GM23338 (cell line): ENCODE results near the gene TSPAN1. TPM values are rescaled to one million over a fixed set of nuclear protein-coding genes. Genes with fewer than 3 reads are reported as not detected.
"Not testable (repeated sequence)": the region's sequence is repeated elsewhere in the genome, so short reads cannot be mapped to it uniquely, and the experiment has no call there.

Experiments used
- ATAC-seq: fragments of 200-7000 bp; cut with Tn5 transposase; 3 replicates; pipeline ENCODE4 v1.9.1; 2020
- DNase-seq: peaks from one replicate; pipeline ENCODE4 v3.0.0-alpha.2; 2015; ENCODE audit warnings: low spot score
- H2AFZ ChIP-seq: fragments of 200-600 bp; sonication (generic); 2 replicates; pipeline ENCODE4 v1.8.0; 2016; ENCODE audit warnings: antibody characterized with exemption, mild to moderate bottlenecking, moderate library complexity
- H3F3A ChIP-seq: fragments of 200-600 bp; sonication (generic); replicated peaks from 2 replicates; pipeline ENCODE4 v1.8.0; 2017; ENCODE audit warnings: antibody characterized with exemption, mixed run types, low read depth
- H3K27ac ChIP-seq: fragments of 200-600 bp; sonication (generic); 2 replicates; pipeline ENCODE4 v1.6.1; 2016; ENCODE audit warnings: low read depth
- H3K27me3 ChIP-seq: fragments of 200-600 bp; sonication (generic); 2 replicates; pipeline ENCODE4 v1.8.0; 2016; ENCODE audit warnings: mild to moderate bottlenecking, mixed run types, moderate library complexity; ENCODE audit not compliant: insufficient read depth
- H3K36me3 ChIP-seq: fragments of 200-600 bp; sonication (generic); 2 replicates; pipeline ENCODE4 v1.8.0; 2016; ENCODE audit warnings: mild to moderate bottlenecking; ENCODE audit not compliant: insufficient read depth
- H3K4me1 ChIP-seq: fragments of 200-600 bp; sonication (generic); 2 replicates; pipeline ENCODE4 v1.8.0; 2016; ENCODE audit warnings: mild to moderate bottlenecking, moderate library complexity; ENCODE audit not compliant: insufficient read depth
- H3K4me2 ChIP-seq: fragments of 200-600 bp; sonication (generic); 2 replicates; pipeline ENCODE4 v1.7.1; 2017; ENCODE audit warnings: mixed run types
- H3K4me3 ChIP-seq: fragments of 200-600 bp; sonication (generic); 2 replicates; pipeline ENCODE4 v1.6.1; 2016; ENCODE audit warnings: mixed run types
- H3K79me2 ChIP-seq: fragments of 200-600 bp; sonication (generic); replicated peaks from 2 replicates; pipeline ENCODE4 v1.8.0; 2017; ENCODE audit warnings: mild to moderate bottlenecking; ENCODE audit not compliant: insufficient read depth
- H3K9me2 ChIP-seq: fragments of 200-600 bp; sonication (generic); 2 replicates; pipeline ENCODE4 v1.8.0; 2017; ENCODE audit not compliant: insufficient read depth
- H4K20me1 ChIP-seq: fragments of 200-600 bp; sonication (generic); replicated peaks from 2 replicates; pipeline ENCODE4 v1.8.0; 2017; ENCODE audit warnings: mild to moderate bottlenecking; ENCODE audit not compliant: insufficient read depth
- H3K27ac Mint-ChIP-seq: 2 replicates; pipeline ENCODE4 v1.8.0; 2020; ENCODE audit warnings: inconsistent platforms, mild to moderate bottlenecking, moderate library complexity, mixed read lengths
- H3K27me3 Mint-ChIP-seq: 3 replicates; pipeline ENCODE4 v1.8.0; 2022; ENCODE audit warnings: low read depth, mild to moderate bottlenecking, moderate library complexity, mixed read lengths, inconsistent platforms; ENCODE audit not compliant: insufficient read depth, poor library complexity
- H3K36me3 Mint-ChIP-seq: 3 replicates; pipeline ENCODE4 v1.8.0; 2021; ENCODE audit warnings: low read depth, mild to moderate bottlenecking, inconsistent platforms, moderate library complexity, mixed read lengths
- H3K4me1 Mint-ChIP-seq: 3 replicates; pipeline ENCODE4 v1.8.0; 2020; ENCODE audit warnings: mild to moderate bottlenecking, inconsistent platforms, mixed read lengths
- H3K4me3 Mint-ChIP-seq: 3 replicates; pipeline ENCODE4 v1.8.0; 2021; ENCODE audit warnings: moderate library complexity, mild to moderate bottlenecking, inconsistent platforms, mixed read lengths
- H3K9me3 Mint-ChIP-seq: 3 replicates; pipeline ENCODE4 v1.8.0; 2020; ENCODE audit warnings: moderate library complexity, mild to moderate bottlenecking, inconsistent platforms, mixed read lengths
- ETS1 ChIP-seq: IDR thresholded peaks from 2 replicates; pipeline ENCODE4 v1.6.1; 2016; ENCODE audit warnings: antibody characterized with exemption
- EZH2phosphoT487 ChIP-seq: fragments of 200-600 bp; sonication (generic); IDR thresholded peaks from one replicate; pipeline ENCODE4 v1.8.1; 2018; ENCODE audit warnings: antibody characterized with exemption; ENCODE audit not compliant: unreplicated experiment
- POLR2AphosphoS5 ChIP-seq: IDR thresholded peaks from 2 replicates; pipeline ENCODE4 v1.6.1; 2016; ENCODE audit warnings: antibody characterized with exemption, low read depth
- STAT1 ChIP-seq: IDR thresholded peaks from one replicate; pipeline ENCODE4 v1.6.1; 2016; ENCODE audit warnings: antibody characterized with exemption; ENCODE audit not compliant: unreplicated experiment
- polyA plus RNA-seq: library from polyadenylated mRNA; unstranded; fragments of >200 nt; fragmentation: Nextera tagmentation; extraction: Ambion mirVana; gene quantifications from 2 replicates; pipeline ENCODE4 v1.2.1, GENCODE V29; 2016
- small RNA-seq: library from RNA; depleted of rRNA; stranded (forward); fragments of <200 nt; gene quantifications from one replicate; pipeline ENCODE3, GENCODE V24; 2014; ENCODE audit warnings: low replicate concordance
- total RNA-seq: library from RNA; depleted of rRNA; stranded (reverse); fragments of >200 nt; shearing (Covaris generic); gene quantifications from 2 replicates; pipeline ENCODE4 v1.2.3, GENCODE V29; 2014; rRNA removed
- TF ChIP-seq, protein P1 (sequence below): IDR thresholded peaks from one replicate; pipeline ENCODE4 v1.6.1; 2018; ENCODE audit warnings: antibody characterized with exemption; ENCODE audit not compliant: unreplicated experiment

Gene TSPAN1
- total and polyA plus RNA-seq, 2 experiments from 2014 or later, result not detected

- TF ChIP-seq STAT1, result no peak
- no peak for TF ChIP-seq ETS1
- TF ChIP-seq, protein P1, sequence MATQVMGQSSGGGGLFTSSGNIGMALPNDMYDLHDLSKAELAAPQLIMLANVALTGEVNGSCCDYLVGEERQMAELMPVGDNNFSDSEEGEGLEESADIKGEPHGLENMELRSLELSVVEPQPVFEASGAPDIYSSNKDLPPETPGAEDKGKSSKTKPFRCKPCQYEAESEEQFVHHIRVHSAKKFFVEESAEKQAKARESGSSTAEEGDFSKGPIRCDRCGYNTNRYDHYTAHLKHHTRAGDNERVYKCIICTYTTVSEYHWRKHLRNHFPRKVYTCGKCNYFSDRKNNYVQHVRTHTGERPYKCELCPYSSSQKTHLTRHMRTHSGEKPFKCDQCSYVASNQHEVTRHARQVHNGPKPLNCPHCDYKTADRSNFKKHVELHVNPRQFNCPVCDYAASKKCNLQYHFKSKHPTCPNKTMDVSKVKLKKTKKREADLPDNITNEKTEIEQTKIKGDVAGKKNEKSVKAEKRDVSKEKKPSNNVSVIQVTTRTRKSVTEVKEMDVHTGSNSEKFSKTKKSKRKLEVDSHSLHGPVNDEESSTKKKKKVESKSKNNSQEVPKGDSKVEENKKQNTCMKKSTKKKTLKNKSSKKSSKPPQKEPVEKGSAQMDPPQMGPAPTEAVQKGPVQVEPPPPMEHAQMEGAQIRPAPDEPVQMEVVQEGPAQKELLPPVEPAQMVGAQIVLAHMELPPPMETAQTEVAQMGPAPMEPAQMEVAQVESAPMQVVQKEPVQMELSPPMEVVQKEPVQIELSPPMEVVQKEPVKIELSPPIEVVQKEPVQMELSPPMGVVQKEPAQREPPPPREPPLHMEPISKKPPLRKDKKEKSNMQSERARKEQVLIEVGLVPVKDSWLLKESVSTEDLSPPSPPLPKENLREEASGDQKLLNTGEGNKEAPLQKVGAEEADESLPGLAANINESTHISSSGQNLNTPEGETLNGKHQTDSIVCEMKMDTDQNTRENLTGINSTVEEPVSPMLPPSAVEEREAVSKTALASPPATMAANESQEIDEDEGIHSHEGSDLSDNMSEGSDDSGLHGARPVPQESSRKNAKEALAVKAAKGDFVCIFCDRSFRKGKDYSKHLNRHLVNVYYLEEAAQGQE, result no peak
- no peak for TF ChIP-seq POLR2AphosphoS5
- no peak for TF ChIP-seq EZH2phosphoT487
Observed at GRCh38 chr1:46224966-46225365, 50.1 kb downstream of the TSPAN1 start (continued).

DNA sequence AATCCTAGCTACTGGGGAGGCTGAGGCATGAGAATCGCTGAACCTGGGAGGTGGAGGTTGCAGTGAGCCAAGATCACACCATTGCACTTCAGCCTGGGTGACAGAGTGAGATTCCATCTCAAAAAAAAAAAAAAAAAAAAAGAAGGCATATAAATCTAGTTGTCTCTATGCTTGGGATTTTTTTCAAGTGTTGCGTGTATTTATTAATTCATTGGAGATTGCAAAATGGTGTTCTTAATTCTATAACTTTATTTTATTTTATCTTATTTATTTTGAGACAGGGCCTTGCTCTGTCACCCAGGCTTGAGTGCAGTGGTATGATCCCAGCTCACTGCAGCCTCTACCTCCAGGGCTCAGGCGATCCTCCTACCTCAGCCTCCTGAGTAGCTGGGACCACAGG lies 56.3 kb downstream of the TSPAN1 start:
- H3K9me3 Mint-ChIP-seq, H2AFZ ChIP-seq, H3K36me3 ChIP-seq, H3K9me2 ChIP-seq, H3K27ac Mint-ChIP-seq, H3K4me2 ChIP-seq, ATAC-seq, H3K4me3 ChIP-seq, H3K4me3 Mint-ChIP-seq, H3F3A ChIP-seq, DNase-seq, H3K4me1 ChIP-seq, H3K27me3 ChIP-seq, H3K27ac ChIP-seq, H3K79me2 ChIP-seq, H3K27me3 Mint-ChIP-seq, H3K4me1 Mint-ChIP-seq, H3K36me3 Mint-ChIP-seq, H4K20me1 ChIP-seq: not testable (repeated sequence)

Small RNAs within 50 kb of the gene (small RNA-seq; reads per million reads assigned to genes)
- gene AL672043.1, result not detected

Other genes starting within 250 kb of the TSPAN1 start
- 8.0 and 8.6 TPM in 2 replicates for gene PIK3R3, start 42.5 kb upstream of the TSPAN1 start, total RNA-seq
- gene PIK3R3, start 42.5 kb upstream of the TSPAN1 start, polyA plus RNA-seq, result 7.3 and 7.5 TPM in 2 replicates
- gene P3R3URF, start 1.4 kb downstream of the TSPAN1 start, total RNA-seq, result not detected in 2 replicates
- not detected in 2 replicates for gene P3R3URF, start 1.4 kb downstream of the TSPAN1 start, polyA plus RNA-seq
- gene POMGNT1, start 23.3 kb downstream of the TSPAN1 start, total RNA-seq, result 32.1 and 33.2 TPM in 2 replicates
- gene POMGNT1, start 23.3 kb downstream of the TSPAN1 start, polyA plus RNA-seq, result 23.0 and 24.3 TPM in 2 replicates
- gene LURAP1, start 28.2 kb downstream of the TSPAN1 start, total RNA-seq, result 3.5 and 5.0 TPM in 2 replicates
- 1.3 and 1.8 TPM in 2 replicates for gene LURAP1, start 28.2 kb downstream of the TSPAN1 start, polyA plus RNA-seq
- 32.5 and 48.1 TPM in 2 replicates for gene RAD54L, start 72.7 kb downstream of the TSPAN1 start, total RNA-seq
- gene RAD54L, start 72.7 kb downstream of the TSPAN1 start, polyA plus RNA-seq, result 26.4 TPM in 2 replicates
- gene LRRC41, start 128.5 kb downstream of the TSPAN1 start, total RNA-seq, result 52.8 and 69.4 TPM in 2 replicates
- 19.0 and 20.1 TPM in 2 replicates for gene LRRC41, start 128.5 kb downstream of the TSPAN1 start, polyA plus RNA-seq
- 579 and 750 TPM in 2 replicates for gene UQCRH, start 128.6 kb downstream of the TSPAN1 start, total RNA-seq
- gene UQCRH, start 128.6 kb downstream of the TSPAN1 start, polyA plus RNA-seq, result 1,330 and 1,384 TPM in 2 replicates
- gene NSUN4, start 165.7 kb downstream of the TSPAN1 start, total RNA-seq, result 11.6 and 18.6 TPM in 2 replicates
- gene NSUN4, start 165.7 kb downstream of the TSPAN1 start, polyA plus RNA-seq, result 7.4 and 8.9 TPM in 2 replicates
- gene FAAH, start 219.2 kb downstream of the TSPAN1 start, total RNA-seq, result 17.9 and 24.0 TPM in 2 replicates
- 10.7 and 12.3 TPM in 2 replicates for gene FAAH, start 219.2 kb downstream of the TSPAN1 start, polyA plus RNA-seq